GM19455 (cell line): ENCODE data around the gene ITIH2.
"Not testable (repeated sequence)": the region's sequence is repeated elsewhere in the genome, so short reads cannot be mapped to it uniquely, and the experiment has no call there.

ENCODE experiments used
- ATAC-seq: cut with Tn5 transposase; IDR thresholded peaks from one replicate; pipeline ENCODE4 v1.9.1; 2021; ENCODE audit not compliant: unreplicated experiment

Gene ITIH2

GRCh38 chr10:7696545-7696944, 6.6 kb upstream of the ITIH2 start:
- no peak for ATAC-seq

DNA sequence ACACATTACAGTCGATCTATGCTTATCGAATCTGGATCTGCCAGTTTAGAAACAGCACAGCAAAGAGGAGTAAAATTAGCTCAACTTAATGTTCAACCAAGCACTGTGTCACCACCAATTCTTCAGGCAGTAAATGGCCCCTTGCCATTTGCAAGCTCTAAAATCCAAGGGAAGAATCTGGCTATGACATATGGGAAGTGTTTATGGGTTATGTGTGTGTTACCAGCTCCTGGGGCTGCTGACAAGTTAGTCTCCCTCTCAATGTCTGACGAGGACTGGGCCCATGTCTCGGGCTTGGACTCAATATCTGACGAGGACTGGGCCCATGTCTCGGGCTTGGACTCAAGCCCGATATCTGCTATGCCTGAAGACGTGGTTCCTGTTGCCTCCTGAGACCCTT, 5.7 kb upstream of the ITIH2 start:
- no peak for ATAC-seq

- ATAC-seq = no peak
These were observed 2.5 kb upstream of the ITIH2 start for GRCh38 chr10:7700577-7701125.

- no peak for ATAC-seq
These were observed 1.9 kb upstream of the ITIH2 start for GRCh38 chr10:7701158-7701742.

DNA sequence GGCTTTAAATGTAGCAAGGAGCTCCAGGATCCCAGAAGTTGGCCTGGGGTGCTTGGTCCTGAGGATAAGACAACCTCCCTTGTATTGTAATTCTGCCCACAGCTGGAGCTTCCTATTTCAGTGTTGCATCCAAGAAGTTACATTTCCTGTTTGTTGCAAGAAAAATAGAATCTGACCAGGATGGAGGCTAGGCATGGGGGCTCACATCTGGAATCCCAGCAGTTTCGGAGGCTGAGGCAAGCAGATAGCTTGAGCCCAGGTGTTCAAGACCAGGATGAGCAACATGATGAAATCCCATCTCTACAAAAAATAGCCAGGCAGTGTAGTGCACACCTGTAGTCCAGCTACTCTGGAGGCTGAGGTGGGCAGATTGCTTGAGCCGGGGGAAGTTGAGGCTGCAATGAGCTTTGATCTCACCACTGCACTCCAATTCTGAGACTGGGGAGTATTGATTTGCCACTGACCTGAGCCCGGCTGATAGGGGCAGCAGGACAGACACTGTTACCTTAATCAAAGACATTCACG, 766 bp upstream of the ITIH2 start:
- ATAC-seq = no peak

DNA sequence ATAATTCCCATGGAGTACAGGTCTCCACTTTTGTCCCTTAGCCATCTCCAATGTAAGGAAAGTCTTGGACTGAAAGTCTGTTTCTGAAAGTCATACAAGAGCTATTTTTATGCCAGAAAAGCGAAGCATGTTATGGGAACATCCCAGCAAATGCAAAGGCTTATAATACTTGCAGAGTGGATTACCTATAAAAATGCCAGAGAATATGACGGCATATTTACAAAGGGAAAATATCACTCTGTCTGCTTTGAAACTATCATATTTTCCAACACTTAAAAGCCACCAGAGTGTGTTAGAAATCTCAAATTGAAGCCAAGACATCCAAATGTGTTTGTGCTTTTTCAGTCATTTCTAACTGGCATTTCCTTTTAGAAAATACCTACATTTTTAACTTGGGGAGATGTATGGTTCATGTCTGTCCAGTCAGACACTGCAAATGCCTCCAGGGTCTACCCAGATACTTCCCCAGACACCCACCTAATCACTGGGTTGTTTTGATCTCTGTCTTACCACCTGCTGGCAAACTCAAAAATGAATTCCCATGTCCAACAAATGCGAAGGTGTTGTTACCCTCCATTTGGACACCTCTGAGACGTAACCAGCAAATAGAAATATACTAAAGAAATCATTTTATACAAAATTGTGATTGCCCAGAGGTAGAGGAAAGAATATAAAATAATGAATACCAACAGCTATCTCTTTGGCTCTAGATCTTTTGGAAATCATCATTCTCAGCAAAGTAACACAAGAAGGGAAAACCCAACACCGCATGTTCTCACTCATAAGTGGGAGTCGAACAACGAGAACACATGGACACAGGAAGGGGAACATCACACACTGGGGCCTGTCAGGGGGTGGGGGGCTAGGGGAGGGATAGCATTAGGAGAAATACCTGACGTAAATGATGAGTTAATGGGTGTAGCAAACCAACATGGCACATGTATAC, 1.2 kb downstream of the ITIH2 start:
- ATAC-seq = no peak

DNA sequence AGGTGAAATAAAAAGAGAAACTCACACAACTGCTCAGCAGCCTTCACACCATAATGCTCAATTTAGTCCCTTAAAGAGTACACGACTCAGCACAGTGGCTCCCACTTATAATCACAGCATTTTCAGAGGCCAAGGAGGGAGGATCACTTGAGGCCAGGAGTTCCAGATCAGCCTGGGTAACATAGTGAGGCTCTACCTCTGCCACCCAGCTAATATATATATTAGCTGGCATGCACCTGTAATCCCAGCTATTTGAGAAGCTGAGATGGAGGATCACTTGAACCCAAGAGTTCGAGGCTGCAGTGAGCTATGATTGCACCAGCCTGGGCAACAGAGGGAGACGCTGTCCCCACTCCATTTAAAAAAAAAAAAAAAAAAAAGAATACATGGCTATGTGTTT, 2.2 kb downstream of the ITIH2 start:
- no peak for ATAC-seq

DNA sequence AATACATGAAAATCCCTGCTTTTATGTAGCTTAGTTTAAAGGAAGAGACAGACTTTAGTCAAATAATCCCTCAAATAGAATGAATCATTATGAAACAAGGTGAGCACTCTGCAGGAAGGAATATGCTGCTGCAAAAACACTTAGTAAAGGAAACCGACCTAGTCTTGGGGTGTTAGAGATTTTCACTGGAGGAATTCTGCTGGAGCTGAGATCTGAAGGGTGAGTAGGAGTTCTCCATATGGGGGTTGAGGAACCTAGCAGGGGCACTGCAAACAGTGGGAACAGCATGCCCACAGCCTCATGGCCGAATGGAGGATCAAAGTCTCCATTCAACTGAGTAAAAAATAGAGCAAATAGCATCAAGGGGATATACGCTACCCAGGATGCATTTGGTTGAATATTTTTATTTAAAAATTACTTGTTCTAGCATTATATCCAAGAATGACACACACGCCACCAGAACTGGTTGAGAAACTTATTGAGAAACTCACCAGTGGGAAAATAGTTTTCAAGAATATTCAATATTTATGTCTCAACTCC, 3.5 kb downstream of the ITIH2 start:
- ATAC-seq = no peak

DNA sequence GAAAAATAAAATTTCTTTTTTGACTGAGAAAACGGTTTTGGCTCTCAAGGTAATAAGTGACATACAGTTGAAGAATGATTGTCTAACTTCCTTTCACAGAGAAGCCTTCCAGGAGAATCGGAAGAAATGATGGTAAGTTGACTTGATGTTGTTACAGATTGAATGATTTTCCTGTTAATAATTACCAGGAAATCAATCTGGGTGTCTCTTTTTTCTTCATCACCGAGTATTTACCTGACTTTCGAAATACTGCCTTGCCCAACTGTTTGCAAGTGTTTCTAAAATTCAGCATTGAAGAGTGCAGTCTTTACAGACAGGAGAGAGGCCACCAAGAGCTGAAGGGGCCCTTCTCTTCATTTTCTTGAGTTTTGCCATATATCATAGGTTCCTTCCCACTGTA, 4.0 kb downstream of the ITIH2 start:
- ATAC-seq = no peak

GRCh38 chr10:7707858-7708622, 4.9 kb downstream of the ITIH2 start:
- ATAC-seq = no peak

DNA sequence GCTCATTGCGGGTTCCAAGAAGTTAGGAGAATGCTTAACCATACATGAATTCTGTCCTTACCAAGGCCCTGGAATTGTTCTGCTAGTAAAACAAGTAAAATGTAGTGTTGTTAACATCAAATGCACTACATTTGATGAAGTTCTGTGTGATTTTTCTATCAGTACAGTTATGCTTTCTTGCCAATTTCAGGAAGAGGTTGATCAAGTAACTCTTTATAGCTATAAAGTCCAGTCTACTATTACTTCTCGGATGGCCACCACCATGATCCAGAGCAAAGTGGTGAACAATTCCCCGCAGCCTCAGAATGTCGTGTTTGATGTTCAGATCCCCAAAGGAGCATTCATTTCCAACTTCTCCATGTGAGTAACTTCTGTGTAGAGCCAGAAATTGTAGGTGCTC, 5.7 kb downstream of the ITIH2 start:
- no peak for ATAC-seq

GRCh38 chr10:7710446-7710845, 7.3 kb downstream of the ITIH2 start:
- no peak for ATAC-seq

DNA sequence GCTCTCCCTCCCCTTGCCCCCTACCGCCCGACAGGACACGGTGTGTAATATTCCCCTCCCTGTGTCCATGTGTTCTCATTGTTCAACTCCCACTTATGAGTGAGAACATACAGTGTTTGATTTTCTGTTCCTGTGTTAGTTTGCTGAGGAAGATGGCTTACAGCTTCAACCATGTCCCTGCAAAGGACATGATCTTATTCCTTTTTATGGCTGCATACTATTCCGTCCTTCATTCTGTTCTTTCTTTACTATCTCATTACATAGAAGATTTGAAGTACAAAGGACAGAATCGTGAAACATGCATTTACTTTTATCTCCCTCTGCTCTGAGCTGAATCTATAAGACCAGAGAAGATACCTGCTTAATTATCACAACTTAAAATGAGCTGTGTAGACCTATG, 8.0 kb downstream of the ITIH2 start:
- ATAC-seq = not testable (repeated sequence)

DNA sequence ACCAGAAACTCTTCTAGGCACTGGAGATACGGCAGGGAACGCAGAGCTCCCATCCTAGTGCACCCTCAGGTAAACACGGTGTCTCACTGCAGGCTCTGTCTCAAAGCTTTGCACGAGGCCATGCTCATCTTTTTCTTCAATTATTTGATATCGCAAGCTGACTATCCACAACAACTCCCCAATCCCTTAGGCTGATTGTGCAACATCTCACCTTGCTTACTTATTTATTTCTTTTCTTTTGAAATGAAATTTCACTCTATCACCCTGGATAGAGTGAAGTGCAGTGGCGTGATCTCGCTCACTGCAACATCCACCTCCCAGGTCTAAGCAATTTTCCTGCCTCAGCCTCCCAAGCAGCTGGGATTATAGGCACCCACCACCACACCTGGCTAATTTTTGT, 12.4 kb downstream of the ITIH2 start:
- ATAC-seq = no peak

DNA sequence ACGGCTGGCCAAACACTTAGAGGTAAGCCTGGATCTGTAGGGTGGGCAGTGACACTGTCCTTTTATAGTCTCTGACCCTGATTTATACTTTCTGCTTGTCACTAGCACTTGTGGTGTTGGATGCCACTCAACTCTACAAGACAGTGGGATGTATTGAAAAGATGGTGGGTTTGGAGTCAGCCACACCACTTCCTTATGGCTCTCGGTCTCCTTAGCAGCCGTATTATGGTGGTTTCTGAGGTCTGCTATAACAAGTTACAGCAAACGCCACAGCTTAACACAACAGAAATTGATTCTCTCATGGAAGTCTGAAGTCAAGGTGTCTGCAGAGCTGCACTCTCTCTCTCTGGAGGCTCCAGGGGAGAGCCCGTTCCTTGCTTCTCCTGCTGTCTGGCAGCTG, 14.7 kb downstream of the ITIH2 start:
- ATAC-seq = no peak

- ATAC-seq = no peak
These were observed 15.6 kb downstream of the ITIH2 start for GRCh38 chr10:7718685-7719084.

DNA sequence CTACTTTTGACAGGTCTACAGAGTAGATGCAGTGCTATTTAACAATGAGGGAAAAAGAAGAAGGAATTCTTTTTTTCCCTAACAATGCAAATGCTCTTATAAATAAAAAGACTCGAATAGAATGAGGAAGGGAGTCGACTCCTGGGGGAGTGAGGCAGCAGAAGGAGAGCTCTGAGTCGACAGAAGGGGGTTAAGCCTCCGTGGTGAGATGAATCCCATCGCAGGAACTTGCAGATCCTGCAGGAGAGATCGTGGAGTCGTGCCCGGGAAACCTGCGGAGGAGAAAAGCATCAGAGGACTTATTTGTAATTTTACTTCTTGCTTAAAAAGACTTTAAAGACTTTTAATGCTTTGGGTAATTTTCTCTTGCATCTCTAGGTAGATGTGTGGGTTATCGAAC, 17.4 kb downstream of the ITIH2 start:
- ATAC-seq = no peak

- no peak for ATAC-seq
These were observed 19.9 kb downstream of the ITIH2 start for GRCh38 chr10:7722927-7723529.

- ATAC-seq = no peak
These were observed 31.7 kb downstream of the ITIH2 start for GRCh38 chr10:7734821-7735220.

DNA sequence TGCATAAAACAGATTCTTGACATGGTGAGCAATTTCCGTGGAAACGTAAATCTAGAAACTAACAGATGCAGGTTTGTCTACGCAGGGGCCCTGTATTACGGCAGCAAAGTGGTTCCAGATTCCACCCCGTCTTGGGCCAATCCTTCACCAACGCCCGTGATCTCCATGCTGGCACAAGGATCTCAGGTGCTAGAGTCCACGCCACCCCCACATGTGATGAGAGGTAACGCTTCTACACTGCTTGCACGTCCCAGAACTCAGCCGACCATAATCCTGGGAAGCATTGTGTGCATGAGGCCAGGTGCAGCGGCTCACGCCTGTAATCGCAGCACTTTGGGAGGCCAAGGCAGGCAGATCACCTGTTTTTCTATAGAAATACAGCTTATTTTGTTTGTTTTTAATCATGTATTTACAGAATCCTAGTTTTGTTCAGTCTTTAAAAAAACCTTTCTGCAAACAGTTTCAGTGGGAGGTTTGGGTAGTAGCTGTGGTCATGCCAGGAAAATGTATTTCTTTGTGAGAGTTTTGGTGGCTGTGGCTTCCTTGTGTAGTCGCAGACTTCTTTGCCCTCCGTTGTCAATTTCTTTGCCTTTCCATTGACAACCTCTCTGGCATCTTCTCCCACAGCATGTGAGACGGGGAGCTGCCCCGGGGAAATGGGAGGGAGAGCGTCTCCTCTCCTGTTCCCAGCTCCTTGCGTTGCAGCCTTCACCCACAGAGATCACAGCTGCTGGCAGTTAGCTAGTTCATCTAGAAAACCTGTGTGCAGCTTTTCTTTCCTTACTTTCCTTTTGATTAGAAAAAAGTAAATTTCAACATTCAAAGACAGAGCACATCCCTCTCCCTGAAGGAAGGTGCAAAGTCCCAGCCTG, 35.7 kb downstream of the ITIH2 start:
- ATAC-seq = no peak
